H9 (cell line): ENCODE measurements around the gene NKD1. TPM values are rescaled to one million over a fixed set of nuclear protein-coding genes. Genes with fewer than 3 reads are reported as not detected.

Experiments used
- DNase-seq: peaks from one replicate; pipeline ENCODE4 v3.0.0-alpha.2; 2017
- H2AFZ ChIP-seq: one replicate; pipeline ENCODE4 v1.6.1; 2013; ENCODE audit warnings: mild to moderate bottlenecking, low read length, control low read depth, moderate library complexity
- H2AK5ac ChIP-seq: 2 replicates; pipeline ENCODE4 v1.6.1; 2013; ENCODE audit warnings: low read length, control low read depth, mixed read lengths; ENCODE audit not compliant: insufficient read length
- H2BK120ac ChIP-seq: one replicate; pipeline ENCODE4 v1.6.1; 2013; ENCODE audit warnings: low read depth, mild to moderate bottlenecking, low read length, control low read depth, inconsistent platforms; ENCODE audit not compliant: poor library complexity, severe bottlenecking
- H2BK12ac ChIP-seq: 2 replicates; pipeline ENCODE4 v1.6.1; 2013; ENCODE audit warnings: low read length, control low read depth, mixed read lengths, low read depth; ENCODE audit not compliant: insufficient read length
- H2BK15ac ChIP-seq: 2 replicates; pipeline ENCODE4 v1.6.1; 2013; ENCODE audit warnings: low read depth, low read length, control low read depth
- H2BK20ac ChIP-seq: one replicate; pipeline ENCODE4 v1.6.1; 2013; ENCODE audit warnings: low read depth, mild to moderate bottlenecking, low read length, control low read depth, inconsistent platforms; ENCODE audit not compliant: poor library complexity, severe bottlenecking
- H2BK5ac ChIP-seq: 2 replicates; pipeline ENCODE4 v1.6.1; 2013; ENCODE audit warnings: low read length, control low read depth, mixed read lengths; ENCODE audit not compliant: insufficient read length
- H3K14ac ChIP-seq: 2 replicates; pipeline ENCODE4 v1.6.1; 2013; ENCODE audit warnings: low read length, control low read depth; ENCODE audit not compliant: insufficient read depth
- H3K18ac ChIP-seq: 2 replicates; pipeline ENCODE4 v1.6.1; 2013; ENCODE audit warnings: low read depth, mild to moderate bottlenecking, mixed read lengths, low read length, control low read depth; ENCODE audit not compliant: insufficient read length
- H3K23ac ChIP-seq: 2 replicates; pipeline ENCODE4 v1.6.1; 2013; ENCODE audit warnings: low read length, control low read depth, mixed read lengths, low read depth; ENCODE audit not compliant: insufficient read length
- H3K23me2 ChIP-seq: 2 replicates; pipeline ENCODE4 v1.6.1; 2013; ENCODE audit warnings: low read depth, mild to moderate bottlenecking, mixed read lengths, low read length, control low read depth; ENCODE audit not compliant: insufficient read length, poor library complexity, severe bottlenecking
- H3K27ac ChIP-seq: 2 replicates; pipeline ENCODE4 v1.5.1; 2013; ENCODE audit warnings: low read length, control low read depth, mixed read lengths, low read depth; ENCODE audit not compliant: insufficient read length
- H3K27me3 ChIP-seq: 2 replicates; pipeline ENCODE4 v1.6.1; 2013; ENCODE audit warnings: low read length, control low read depth, inconsistent platforms; ENCODE audit not compliant: insufficient read depth
- H3K4ac ChIP-seq: 2 replicates; pipeline ENCODE4 v1.6.1; 2013; ENCODE audit warnings: low read depth, mild to moderate bottlenecking, control low read depth, inconsistent platforms, low read length, moderate library complexity
- H3K4me1 ChIP-seq: 2 replicates; pipeline ENCODE4 v1.6.1; 2013; ENCODE audit warnings: low read length, control low read depth, inconsistent platforms; ENCODE audit not compliant: insufficient read depth
- H3K4me2 ChIP-seq: 2 replicates; pipeline ENCODE4 v1.6.1; 2013; ENCODE audit warnings: low read length, control low read depth, mixed read lengths; ENCODE audit not compliant: insufficient read length, insufficient read depth
- H3K56ac ChIP-seq: 2 replicates; pipeline ENCODE4 v1.6.1; 2013; ENCODE audit warnings: low read depth, mild to moderate bottlenecking, mixed read lengths, low read length, control low read depth; ENCODE audit not compliant: insufficient read length
- H3K79me1 ChIP-seq: 2 replicates; pipeline ENCODE4 v1.6.1; 2013; ENCODE audit warnings: low read depth, mild to moderate bottlenecking, moderate library complexity, low read length, control low read depth, inconsistent platforms; ENCODE audit not compliant: insufficient read depth, poor library complexity, severe bottlenecking
- H3K79me2 ChIP-seq: 2 replicates; pipeline ENCODE4 v1.6.1; 2013; ENCODE audit warnings: low read length, control low read depth, inconsistent platforms; ENCODE audit not compliant: insufficient read depth
- H3K9ac ChIP-seq: 2 replicates; pipeline ENCODE4 v1.6.1; 2013; ENCODE audit warnings: low read length, control low read depth, mixed read lengths; ENCODE audit not compliant: insufficient read length; ENCODE audit errors: extremely low read depth
- H3K9me3 ChIP-seq: one replicate; pipeline ENCODE4 v1.6.1; 2013; ENCODE audit warnings: low read depth, low read length, inconsistent platforms; ENCODE audit not compliant: control insufficient read depth
- H3T11ph ChIP-seq: one replicate; pipeline ENCODE4 v1.6.1; 2013; ENCODE audit warnings: mild to moderate bottlenecking, low read length, control low read depth, inconsistent platforms
- H4K20me1 ChIP-seq: one replicate; pipeline ENCODE4 v1.6.1; 2013; ENCODE audit not compliant: control insufficient read depth, insufficient read length, insufficient read depth
- H4K5ac ChIP-seq: 2 replicates; pipeline ENCODE4 v1.6.1; 2013; ENCODE audit warnings: low read depth, mild to moderate bottlenecking, mixed read lengths, low read length, control low read depth; ENCODE audit not compliant: insufficient read length
- H4K8ac ChIP-seq: replicated peaks from 2 replicates; pipeline ENCODE4 v1.6.1; 2013; ENCODE audit warnings: low read length, control low read depth, mixed read lengths, low read depth; ENCODE audit not compliant: insufficient read length
- H4K91ac ChIP-seq: 2 replicates; pipeline ENCODE4 v1.6.1; 2013; ENCODE audit warnings: low read depth, mild to moderate bottlenecking, moderate library complexity, mixed read lengths, low read length, control low read depth; ENCODE audit not compliant: insufficient read length
- H3K27ac Mint-ChIP-seq, 3 experiments: 2 replicates in 2 of 3; 3 replicates in 1 of 3; pipeline ENCODE4 v1.8.0; 2020 to 2021; ENCODE audit warnings: mixed read lengths in 3 of 3, mild to moderate bottlenecking in 1 of 3, moderate library complexity in 1 of 3
- H3K27me3 Mint-ChIP-seq: 2 replicates; pipeline ENCODE4 v1.8.0; 2021; ENCODE audit warnings: low read depth, mild to moderate bottlenecking, moderate library complexity, mixed read lengths
- H3K36me3 Mint-ChIP-seq, 3 experiments: 2 replicates in 2 of 3; 3 replicates in 1 of 3; pipeline ENCODE4 v1.8.0; 2020 to 2021; ENCODE audit warnings: low read depth in 3 of 3, mixed read lengths in 3 of 3; ENCODE audit not compliant: insufficient read depth in 1 of 3
- H3K4me1 Mint-ChIP-seq, 2 experiments: 2 replicates each; pipeline ENCODE4 v1.8.0; 2020; ENCODE audit warnings: mixed read lengths in 2 of 2
- H3K4me3 Mint-ChIP-seq, 2 experiments: 2 replicates in 1 of 2; 3 replicates in 1 of 2; pipeline ENCODE4 v1.8.0; 2020 to 2021; ENCODE audit warnings: mild to moderate bottlenecking in 2 of 2, mixed read lengths in 2 of 2, moderate library complexity in 1 of 2
- H3K9me3 Mint-ChIP-seq, 2 experiments: 2 replicates in 1 of 2; 3 replicates in 1 of 2; pipeline ENCODE4 v1.8.0; 2020; ENCODE audit warnings: mild to moderate bottlenecking in 2 of 2, mixed read lengths in 2 of 2, moderate library complexity in 1 of 2
- WGBS: extraction: QIAGEN DNeasy Blood & Tissue Kit; methylation state at CpG from one replicate; pipeline ENCODE4 v1.1.7; 2013; ENCODE audit warnings: missing lambda C conversion rate, low lambda C conversion rate, mixed read lengths; ENCODE audit not compliant: insufficient read length; ENCODE audit errors: extremely low coverage; 5-methylcytosine and 5-hydroxymethylcytosine counted together
- total RNA-seq: library from RNA; stranded (reverse); gene quantifications from 2 replicates; pipeline ENCODE4 v1.2.1, GENCODE V29; 2021
- TF ChIP-seq, protein P1 (sequence below): fragments of 200-600 bp; sonication (generic); conservative IDR thresholded peaks from 3 replicates; pipeline ENCODE4 v1.8.0; 2021; ENCODE audit warnings: antibody characterized with exemption, mild to moderate bottlenecking

The NKD1 gene
- total RNA-seq, 1 experiment from 2014 or later, result 1.9 TPM

DNA sequence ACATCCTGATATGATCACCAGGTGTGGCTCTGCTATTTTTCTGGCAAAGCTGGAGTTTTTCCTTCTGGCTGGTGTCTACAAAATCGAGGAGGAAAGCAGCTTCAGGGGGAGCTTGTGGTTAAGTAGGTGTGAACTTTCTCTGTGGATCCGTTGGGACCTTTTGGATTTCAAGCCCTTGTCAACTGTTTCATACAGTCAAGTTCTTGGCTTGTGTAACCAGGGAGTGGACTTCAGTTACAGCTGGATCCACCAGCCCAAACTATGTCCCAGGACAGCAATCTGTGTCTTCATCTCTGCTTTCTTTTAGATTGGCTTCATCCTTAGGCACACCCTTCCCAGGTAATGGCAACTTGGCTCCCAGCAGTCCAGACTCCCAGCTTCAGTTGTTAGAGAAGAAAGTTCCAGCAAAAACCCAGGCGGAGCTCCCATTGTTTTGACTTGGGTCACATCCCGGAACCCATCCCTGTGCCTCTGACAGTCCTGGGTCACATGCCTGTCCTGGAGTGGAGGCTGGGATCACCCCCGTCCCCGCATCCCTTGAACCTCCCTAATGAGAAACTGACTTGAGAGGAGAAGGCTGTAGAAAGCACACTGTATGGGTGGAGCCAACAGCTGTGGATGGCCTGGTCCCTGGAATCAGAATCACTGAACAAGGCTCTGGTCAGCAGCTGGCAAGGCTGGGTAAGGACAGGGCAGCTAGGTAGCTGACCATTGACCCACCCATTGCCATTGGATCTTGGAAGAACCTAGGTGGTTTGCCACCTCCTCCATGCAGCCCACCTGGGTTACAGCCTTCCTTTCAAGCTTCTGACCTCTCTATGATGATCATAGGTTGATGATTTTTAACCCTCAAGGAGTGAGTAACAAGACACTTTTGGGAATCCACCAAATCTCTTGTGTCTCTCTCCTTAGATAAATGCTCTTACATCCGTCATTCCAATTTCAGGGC is 18.1 kb downstream of the NKD1 start:
- H3K27me3 Mint-ChIP-seq, result no peaks in the 10 kb centered on the region; the same call in 1 of the 2 replicates

More for the DNA sequence above, 18.1 kb downstream of the NKD1 start:
- H3K79me2 ChIP-seq, result no peaks in the 10 kb centered on the region
- no peak overlapping the region for H2AFZ ChIP-seq
- DNase-seq, result no peak
- Mint-ChIP-seq H3K36me3 (peaks cover 0 to 2% (median 0%) of the 10 kb centered on the region in 3 experiments; a peak in 1 of 7 replicates), H3K9me3 (no peaks in the 10 kb centered on the region; a peak in 1 of 5 replicates), H3K4me1 (peaks cover 14 to 16% of the 10 kb centered on the region in 2 experiments; a peak in 3 of 4 replicates), H3K27ac (no peak overlapping the region; a peak in 1 of 7 replicates), H3K4me3 (no peak overlapping the region)
- H2AK5ac ChIP-seq, result no peak overlapping the region
- no peaks in the 10 kb centered on the region for H3K23me2 ChIP-seq
- no peak overlapping the region for H4K91ac ChIP-seq
- H3K4me2 ChIP-seq, result no peak overlapping the region
- no peak overlapping the region for H2BK12ac ChIP-seq
- TF ChIP-seq, protein P1, sequence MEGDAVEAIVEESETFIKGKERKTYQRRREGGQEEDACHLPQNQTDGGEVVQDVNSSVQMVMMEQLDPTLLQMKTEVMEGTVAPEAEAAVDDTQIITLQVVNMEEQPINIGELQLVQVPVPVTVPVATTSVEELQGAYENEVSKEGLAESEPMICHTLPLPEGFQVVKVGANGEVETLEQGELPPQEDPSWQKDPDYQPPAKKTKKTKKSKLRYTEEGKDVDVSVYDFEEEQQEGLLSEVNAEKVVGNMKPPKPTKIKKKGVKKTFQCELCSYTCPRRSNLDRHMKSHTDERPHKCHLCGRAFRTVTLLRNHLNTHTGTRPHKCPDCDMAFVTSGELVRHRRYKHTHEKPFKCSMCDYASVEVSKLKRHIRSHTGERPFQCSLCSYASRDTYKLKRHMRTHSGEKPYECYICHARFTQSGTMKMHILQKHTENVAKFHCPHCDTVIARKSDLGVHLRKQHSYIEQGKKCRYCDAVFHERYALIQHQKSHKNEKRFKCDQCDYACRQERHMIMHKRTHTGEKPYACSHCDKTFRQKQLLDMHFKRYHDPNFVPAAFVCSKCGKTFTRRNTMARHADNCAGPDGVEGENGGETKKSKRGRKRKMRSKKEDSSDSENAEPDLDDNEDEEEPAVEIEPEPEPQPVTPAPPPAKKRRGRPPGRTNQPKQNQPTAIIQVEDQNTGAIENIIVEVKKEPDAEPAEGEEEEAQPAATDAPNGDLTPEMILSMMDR, result no peak
- H3K4me1 ChIP-seq, result no peaks in the 10 kb centered on the region
- H2BK15ac ChIP-seq, result no peak overlapping the region
- H4K5ac ChIP-seq, result no peak overlapping the region
- H3K56ac ChIP-seq, result no peak overlapping the region
- no peak overlapping the region for H3K18ac ChIP-seq
- H4K8ac ChIP-seq, result no peak overlapping the region
- H3K27ac ChIP-seq, result no peak overlapping the region
- H2BK5ac ChIP-seq, result no peak overlapping the region
- no peaks in the 10 kb centered on the region for H3K9me3 ChIP-seq
- H3K4ac ChIP-seq, result no peak overlapping the region
- H3K14ac ChIP-seq, result no peak overlapping the region
- H2BK120ac ChIP-seq, result no peak overlapping the region
- no peaks in the 10 kb centered on the region for H3K27me3 ChIP-seq
- WGBS, result no CpG with 5 or more reads among the region's 7 CpGs
- H3K79me1 ChIP-seq, result no peaks in the 10 kb centered on the region
- no peak overlapping the region for H3K23ac ChIP-seq
- no peak overlapping the region for H3T11ph ChIP-seq
- no peaks in the 10 kb centered on the region for H4K20me1 ChIP-seq
- no peak overlapping the region for H3K9ac ChIP-seq
- H2BK20ac ChIP-seq, result no peak overlapping the region
